GM19025 (cell line): ENCODE measurements around the gene KPNB1.

ENCODE experiments used
- ATAC-seq: cut with Tn5 transposase; IDR thresholded peaks from one replicate; pipeline ENCODE4 v1.9.1; 2021; ENCODE audit warnings: mild to moderate bottlenecking, low read depth, moderate library complexity; ENCODE audit not compliant: unreplicated experiment

Gene KPNB1

GRCh38 chr17:47695429-47696376 is 46.0 kb downstream of the KPNB1 start:
- no peak for ATAC-seq

- ATAC-seq: no peak
These were observed 47.3 kb downstream of the KPNB1 start for GRCh38 chr17:47696717-47697642.

GRCh38 chr17:47697906-47698711 is 48.4 kb downstream of the KPNB1 start:
- no peak for ATAC-seq

- no peak for ATAC-seq
These were observed 49.2 kb downstream of the KPNB1 start for GRCh38 chr17:47698749-47699535.

GRCh38 chr17:47699536-47699840 is 49.8 kb downstream of the KPNB1 start:
- no peak for ATAC-seq

GRCh38 chr17:47700471-47701449 is 51.0 kb downstream of the KPNB1 start:
- no peak for ATAC-seq

- ATAC-seq: no peak
These were observed 51.9 kb downstream of the KPNB1 start for GRCh38 chr17:47701608-47702007.

GRCh38 chr17:47702391-47702995 is 52.8 kb downstream of the KPNB1 start:
- ATAC-seq: no peak

- ATAC-seq: no peak
These were observed 53.5 kb downstream of the KPNB1 start for GRCh38 chr17:47703191-47703591.

GRCh38 chr17:47703671-47704070 is 54.0 kb downstream of the KPNB1 start:
- ATAC-seq: no peak

- no peak for ATAC-seq
These were observed 54.4 kb downstream of the KPNB1 start for GRCh38 chr17:47704116-47704515.

- ATAC-seq: no peak
These were observed 55.0 kb downstream of the KPNB1 start for GRCh38 chr17:47704736-47705135.

GRCh38 chr17:47705536-47706530 is 56.1 kb downstream of the KPNB1 start:
- ATAC-seq: no peak

GRCh38 chr17:47707056-47707804 is 57.5 kb downstream of the KPNB1 start:
- no peak for ATAC-seq

- no peak for ATAC-seq
These were observed 58.2 kb downstream of the KPNB1 start for GRCh38 chr17:47707884-47708283.

- ATAC-seq: no peak
These were observed 58.7 kb downstream of the KPNB1 start for GRCh38 chr17:47708312-47708863.
